ENCODE data around the gene EBLN1. TPM values are rescaled to one million over a fixed set of nuclear protein-coding genes. Genes with fewer than 3 reads are reported as not detected.

EBLN1 gene
- total and polyA plus RNA-seq, 9 of the 15 experiments (the other 6 are each of a cell fraction or from before 2014, with no cell fraction given): 0.06 to 3.1 (median 0.80) TPM

- TF ChIP-seq, protein P1, sequence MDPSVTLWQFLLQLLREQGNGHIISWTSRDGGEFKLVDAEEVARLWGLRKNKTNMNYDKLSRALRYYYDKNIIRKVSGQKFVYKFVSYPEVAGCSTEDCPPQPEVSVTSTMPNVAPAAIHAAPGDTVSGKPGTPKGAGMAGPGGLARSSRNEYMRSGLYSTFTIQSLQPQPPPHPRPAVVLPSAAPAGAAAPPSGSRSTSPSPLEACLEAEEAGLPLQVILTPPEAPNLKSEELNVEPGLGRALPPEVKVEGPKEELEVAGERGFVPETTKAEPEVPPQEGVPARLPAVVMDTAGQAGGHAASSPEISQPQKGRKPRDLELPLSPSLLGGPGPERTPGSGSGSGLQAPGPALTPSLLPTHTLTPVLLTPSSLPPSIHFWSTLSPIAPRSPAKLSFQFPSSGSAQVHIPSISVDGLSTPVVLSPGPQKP (CRISPR knock-in tag; IDR thresholded peaks at IDR 0.05): no peak
- TF ChIP-seq ZZZ3 (IDR thresholded peaks at IDR 0.05) (no peak), BRF1 (IDR thresholded peaks at IDR 0.05; ENCODE audit: borderline replicate concordance, extremely low read depth, insufficient read length) (no peak), EP400 (IDR thresholded peaks at IDR 0.05) (no peak), TFAM (CRISPR knock-in tag; conservative IDR thresholded peaks at IDR 0.05) (no peak), ZNF316 (IDR thresholded peaks at IDR 0.05) (no peak), NEUROD1 (IDR thresholded peaks at IDR 0.05; ENCODE audit: borderline replicate concordance, low read depth, low read length, partially characterized antibody) (no peak), ZNF695 (CRISPR knock-in tag; IDR thresholded peaks at IDR 0.05) (no peak), RREB1 (CRISPR knock-in tag; IDR thresholded peaks at IDR 0.05) (no peak), CBX5 (IDR thresholded peaks at IDR 0.05; ENCODE audit: borderline replicate concordance, low read depth) (no peak), PCBP1 (IDR thresholded peaks at IDR 0.05; ENCODE audit: low read depth, low read length, poor library complexity, severe bottlenecking) (no peak), TCF7L2 (IDR thresholded peaks at IDR 0.05; ENCODE audit: low read depth, low read length) (no peak), ZNF512 (tag; IDR thresholded peaks at IDR 0.05) (peak; percentile 43; the same call in 1 of the 2 replicates), KLF6 (CRISPR knock-in tag; IDR thresholded peaks at IDR 0.05; ENCODE audit: borderline replicate concordance) (no peak), ZNF584 (CRISPR knock-in tag; IDR thresholded peaks at IDR 0.05; ENCODE audit: low read depth) (no peak)
- TF ChIP-seq, protein P2, sequence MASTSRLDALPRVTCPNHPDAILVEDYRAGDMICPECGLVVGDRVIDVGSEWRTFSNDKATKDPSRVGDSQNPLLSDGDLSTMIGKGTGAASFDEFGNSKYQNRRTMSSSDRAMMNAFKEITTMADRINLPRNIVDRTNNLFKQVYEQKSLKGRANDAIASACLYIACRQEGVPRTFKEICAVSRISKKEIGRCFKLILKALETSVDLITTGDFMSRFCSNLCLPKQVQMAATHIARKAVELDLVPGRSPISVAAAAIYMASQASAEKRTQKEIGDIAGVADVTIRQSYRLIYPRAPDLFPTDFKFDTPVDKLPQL (IDR thresholded peaks at IDR 0.05; ENCODE audit: extremely low read depth, insufficient read length): no peak
- TF ChIP-seq, protein P3, sequence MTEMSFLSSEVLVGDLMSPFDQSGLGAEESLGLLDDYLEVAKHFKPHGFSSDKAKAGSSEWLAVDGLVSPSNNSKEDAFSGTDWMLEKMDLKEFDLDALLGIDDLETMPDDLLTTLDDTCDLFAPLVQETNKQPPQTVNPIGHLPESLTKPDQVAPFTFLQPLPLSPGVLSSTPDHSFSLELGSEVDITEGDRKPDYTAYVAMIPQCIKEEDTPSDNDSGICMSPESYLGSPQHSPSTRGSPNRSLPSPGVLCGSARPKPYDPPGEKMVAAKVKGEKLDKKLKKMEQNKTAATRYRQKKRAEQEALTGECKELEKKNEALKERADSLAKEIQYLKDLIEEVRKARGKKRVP (CRISPR knock-in tag; IDR thresholded peaks at IDR 0.05): no peak
Measured at GRCh38 chr10:22228167-22228938, 10.5 kb upstream of the EBLN1 start (continued).

Measured in K562 (cell line).